Prostate gland (tissue), 2 donors: Measurements from ENCODE around the gene PRKAR1B.

Experiments
- POLR2A ChIP-seq: fragments of 450-650 bp; IDR thresholded peaks from one replicate; pipeline ENCODE4 v1.6.1; 2016; ENCODE audit warnings: antibody characterized with exemption, mild to moderate bottlenecking
- POLR2AphosphoS5 ChIP-seq: sonication (generic); formaldehyde crosslinking; IDR thresholded peaks from one replicate; pipeline ENCODE4 v1.6.1; 2017; ENCODE audit warnings: antibody characterized with exemption
- TF ChIP-seq, protein P1 (sequence below), 4 experiments: fragments of 200-600 bp in 2 of 4; fragments of 450-650 bp in 2 of 4; sonication (generic) in 2 of 4; IDR thresholded peaks; 1 replicate in 3 of 4; 2 replicates in 1 of 4; pipeline ENCODE4 v1.5.1; 2016 to 2019; ENCODE audit warnings: antibody characterized with exemption in 4 of 4, mild to moderate bottlenecking in 2 of 4, moderate library complexity in 2 of 4

GRCh38 chr7:684416-684815, 42.7 kb downstream of the PRKAR1B start:
- TF ChIP-seq, protein P1, sequence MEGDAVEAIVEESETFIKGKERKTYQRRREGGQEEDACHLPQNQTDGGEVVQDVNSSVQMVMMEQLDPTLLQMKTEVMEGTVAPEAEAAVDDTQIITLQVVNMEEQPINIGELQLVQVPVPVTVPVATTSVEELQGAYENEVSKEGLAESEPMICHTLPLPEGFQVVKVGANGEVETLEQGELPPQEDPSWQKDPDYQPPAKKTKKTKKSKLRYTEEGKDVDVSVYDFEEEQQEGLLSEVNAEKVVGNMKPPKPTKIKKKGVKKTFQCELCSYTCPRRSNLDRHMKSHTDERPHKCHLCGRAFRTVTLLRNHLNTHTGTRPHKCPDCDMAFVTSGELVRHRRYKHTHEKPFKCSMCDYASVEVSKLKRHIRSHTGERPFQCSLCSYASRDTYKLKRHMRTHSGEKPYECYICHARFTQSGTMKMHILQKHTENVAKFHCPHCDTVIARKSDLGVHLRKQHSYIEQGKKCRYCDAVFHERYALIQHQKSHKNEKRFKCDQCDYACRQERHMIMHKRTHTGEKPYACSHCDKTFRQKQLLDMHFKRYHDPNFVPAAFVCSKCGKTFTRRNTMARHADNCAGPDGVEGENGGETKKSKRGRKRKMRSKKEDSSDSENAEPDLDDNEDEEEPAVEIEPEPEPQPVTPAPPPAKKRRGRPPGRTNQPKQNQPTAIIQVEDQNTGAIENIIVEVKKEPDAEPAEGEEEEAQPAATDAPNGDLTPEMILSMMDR (IDR thresholded peaks at IDR 0.05) = no peak
- TF ChIP-seq POLR2AphosphoS5 (no peak), POLR2A (no peak)
